ENCODE results near the gene RPS6KC1.
"Not testable (repeated sequence)": the region's sequence is repeated elsewhere in the genome, so short reads cannot be mapped to it uniquely, and the experiment has no call there.

Gene RPS6KC1, protein sequence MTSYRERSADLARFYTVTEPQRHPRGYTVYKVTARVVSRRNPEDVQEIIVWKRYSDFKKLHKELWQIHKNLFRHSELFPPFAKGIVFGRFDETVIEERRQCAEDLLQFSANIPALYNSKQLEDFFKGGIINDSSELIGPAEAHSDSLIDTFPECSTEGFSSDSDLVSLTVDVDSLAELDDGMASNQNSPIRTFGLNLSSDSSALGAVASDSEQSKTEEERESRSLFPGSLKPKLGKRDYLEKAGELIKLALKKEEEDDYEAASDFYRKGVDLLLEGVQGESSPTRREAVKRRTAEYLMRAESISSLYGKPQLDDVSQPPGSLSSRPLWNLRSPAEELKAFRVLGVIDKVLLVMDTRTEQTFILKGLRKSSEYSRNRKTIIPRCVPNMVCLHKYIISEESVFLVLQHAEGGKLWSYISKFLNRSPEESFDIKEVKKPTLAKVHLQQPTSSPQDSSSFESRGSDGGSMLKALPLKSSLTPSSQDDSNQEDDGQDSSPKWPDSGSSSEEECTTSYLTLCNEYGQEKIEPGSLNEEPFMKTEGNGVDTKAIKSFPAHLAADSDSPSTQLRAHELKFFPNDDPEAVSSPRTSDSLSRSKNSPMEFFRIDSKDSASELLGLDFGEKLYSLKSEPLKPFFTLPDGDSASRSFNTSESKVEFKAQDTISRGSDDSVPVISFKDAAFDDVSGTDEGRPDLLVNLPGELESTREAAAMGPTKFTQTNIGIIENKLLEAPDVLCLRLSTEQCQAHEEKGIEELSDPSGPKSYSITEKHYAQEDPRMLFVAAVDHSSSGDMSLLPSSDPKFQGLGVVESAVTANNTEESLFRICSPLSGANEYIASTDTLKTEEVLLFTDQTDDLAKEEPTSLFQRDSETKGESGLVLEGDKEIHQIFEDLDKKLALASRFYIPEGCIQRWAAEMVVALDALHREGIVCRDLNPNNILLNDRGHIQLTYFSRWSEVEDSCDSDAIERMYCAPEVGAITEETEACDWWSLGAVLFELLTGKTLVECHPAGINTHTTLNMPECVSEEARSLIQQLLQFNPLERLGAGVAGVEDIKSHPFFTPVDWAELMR

GRCh38 chr1:213051127-213051880 lies at the start of gene RPS6KC1:
Gene RPS6KC1 (plus strand): TSS chr1:213051241. CDS start chr1:213051405, 164 bp downstream.
- DNase-seq, result peak; percentile 82

GRCh38 chr1:213003256-213003655 lies 47.8 kb upstream of the RPS6KC1 start:
- DNase-seq, result no peak

DNA sequence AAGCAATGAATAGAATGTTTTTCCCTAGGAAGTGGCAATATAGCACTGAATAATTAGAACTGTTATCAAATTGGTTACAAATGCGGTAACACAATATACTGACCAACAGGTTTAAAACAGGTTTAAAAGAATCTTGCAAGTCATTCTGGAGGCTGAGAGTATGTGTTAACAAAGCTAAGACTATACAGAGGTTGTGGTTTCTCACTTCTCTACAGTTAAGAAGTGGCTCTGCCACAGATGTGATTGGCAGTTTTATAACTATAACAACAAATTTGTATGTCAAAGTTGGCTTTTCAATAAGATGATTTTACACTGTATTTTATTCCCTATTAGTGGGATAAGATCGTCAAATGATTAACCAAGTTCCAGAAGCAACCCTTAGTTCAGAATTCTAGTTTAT lies 42.5 kb upstream of the RPS6KC1 start:
- no peak for DNase-seq

DNA sequence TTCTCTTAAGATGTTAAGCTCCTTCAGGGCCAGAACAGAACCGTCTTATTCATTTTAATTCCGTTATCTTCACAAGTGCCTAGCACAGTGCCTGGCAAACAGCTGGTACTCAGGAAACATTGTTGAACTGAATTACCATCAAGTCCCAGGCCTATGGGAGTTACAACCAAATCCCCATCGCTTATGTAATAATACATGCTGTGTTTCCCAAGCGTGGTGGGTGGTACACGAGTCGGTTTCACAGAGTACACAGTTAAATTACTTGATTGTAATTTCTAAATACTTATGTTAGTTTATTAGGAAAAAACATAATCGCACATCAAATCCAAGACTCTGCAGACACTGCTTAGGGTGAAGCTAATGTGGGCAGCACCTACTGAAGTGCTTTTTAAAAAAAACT lies 36.4 kb upstream of the RPS6KC1 start:
- DNase-seq, result peak; percentile 4

DNA sequence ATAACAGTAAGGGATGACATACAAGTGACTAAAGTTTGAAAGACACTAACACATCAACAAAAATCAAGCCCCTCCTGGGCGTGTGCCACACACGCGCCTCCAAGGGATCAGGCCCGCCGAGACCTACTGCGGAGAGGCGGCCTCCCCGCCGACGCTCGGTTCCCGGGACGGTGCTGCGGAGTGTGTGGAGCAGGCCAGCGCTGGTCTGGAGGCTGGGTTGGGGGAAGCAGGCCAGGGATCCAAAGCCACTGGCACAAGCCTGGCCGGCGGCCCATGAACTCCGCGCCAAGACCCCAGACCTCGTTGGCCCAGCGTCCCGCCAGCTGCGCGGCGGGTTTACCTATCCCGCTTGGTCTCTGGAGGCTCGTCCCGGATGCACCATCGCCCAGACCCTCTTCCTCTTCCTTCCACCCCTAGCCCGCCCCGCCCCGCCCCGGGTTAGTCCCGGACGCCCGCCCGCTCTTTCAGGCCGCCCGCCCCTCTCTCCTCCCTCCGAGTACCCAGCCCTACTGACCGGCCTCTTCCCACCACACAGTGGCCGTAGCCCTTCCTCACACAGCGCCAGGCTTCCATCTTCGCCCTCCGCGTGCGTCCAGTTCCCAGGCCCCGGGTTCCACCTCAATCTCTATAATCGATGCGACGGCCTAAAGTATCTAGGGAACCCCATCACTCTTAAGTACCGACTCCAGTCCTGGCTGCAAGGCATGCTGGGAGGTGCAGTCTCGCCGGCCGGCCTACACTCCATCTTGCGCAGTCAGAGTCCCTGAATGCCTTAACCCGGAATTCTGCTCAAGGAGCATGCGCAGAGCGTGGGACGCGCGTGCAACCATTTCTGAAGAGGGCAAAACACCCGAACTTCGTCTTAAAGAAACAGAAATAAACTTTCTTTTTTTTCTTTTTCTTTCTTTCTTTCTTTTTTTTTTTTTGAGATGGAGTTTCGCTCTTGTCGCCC lies 35.7 kb upstream of the RPS6KC1 start, which contains the start of gene ANGEL2:
Gene ANGEL2 (minus strand): TSS at position 769 of the 952 bp plus-strand sequence. CDS start 196 bp downstream, at position 573.
- peak; percentile 98 for DNase-seq

DNA sequence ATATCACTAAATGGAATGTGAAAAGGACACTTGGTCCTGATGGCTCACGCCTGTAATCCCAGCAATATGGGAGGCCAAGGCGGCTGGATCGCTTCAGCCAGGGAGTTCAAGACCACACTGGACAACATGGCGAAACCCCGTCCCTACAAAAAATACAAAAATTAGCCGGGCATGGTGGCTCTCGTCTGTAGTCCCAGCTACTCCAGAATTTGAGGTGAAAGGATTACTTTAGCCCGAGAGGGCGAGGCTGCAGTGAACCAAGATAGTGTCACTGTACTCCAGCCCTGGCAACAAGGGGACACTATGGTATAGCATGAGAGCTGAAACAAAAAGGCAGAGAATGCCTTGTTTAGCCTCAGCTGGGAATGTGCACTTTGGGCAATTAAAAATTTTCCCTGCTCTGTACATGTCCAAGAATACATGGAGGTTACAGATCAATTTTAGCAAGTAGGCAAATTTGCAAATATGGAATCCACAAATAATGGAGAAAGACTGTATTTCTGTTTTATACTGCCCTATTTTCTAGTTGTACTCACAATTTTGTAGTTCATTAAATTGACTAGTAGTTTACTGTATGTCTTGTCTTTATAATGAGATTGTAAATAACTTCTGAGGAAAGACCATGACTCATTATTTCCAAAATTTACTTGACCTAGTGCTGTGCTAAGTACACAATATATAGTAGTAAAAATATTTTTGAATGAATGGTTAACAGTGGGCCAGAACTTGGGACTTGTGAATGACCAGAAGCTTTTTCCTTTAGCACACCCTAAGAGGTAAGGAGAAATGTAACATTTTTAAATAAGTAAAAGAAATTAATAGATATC lies 33.4 kb upstream of the RPS6KC1 start:
- no peak for DNase-seq

GRCh38 chr1:213019450-213019849 lies 31.6 kb upstream of the RPS6KC1 start:
- no peak for DNase-seq

- no peak for DNase-seq
Measured at GRCh38 chr1:213020016-213020415, 31.0 kb upstream of the RPS6KC1 start.

DNA sequence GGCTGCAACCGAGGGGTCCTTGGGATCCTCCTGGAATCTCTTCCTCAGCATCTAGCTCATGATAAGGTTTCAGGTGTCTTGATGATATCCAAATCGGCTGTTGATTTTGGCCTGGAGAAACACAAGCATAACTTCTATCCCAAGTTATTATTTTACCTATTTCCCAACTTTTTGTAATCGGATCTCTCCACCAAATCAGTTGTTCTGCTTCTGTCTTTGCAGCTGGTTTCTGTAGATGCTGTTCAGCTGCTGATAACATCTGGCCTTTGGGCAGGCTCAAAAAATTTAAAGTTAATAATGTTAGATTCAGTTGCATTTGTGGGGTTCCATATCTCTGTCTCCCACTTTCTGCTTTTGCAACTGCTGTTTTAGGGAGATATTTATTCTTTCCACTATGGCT lies 24.0 kb upstream of the RPS6KC1 start:
- DNase-seq, result not testable (repeated sequence)

- no peak for DNase-seq
Measured at GRCh38 chr1:213032651-213033050, 18.4 kb upstream of the RPS6KC1 start.

DNA sequence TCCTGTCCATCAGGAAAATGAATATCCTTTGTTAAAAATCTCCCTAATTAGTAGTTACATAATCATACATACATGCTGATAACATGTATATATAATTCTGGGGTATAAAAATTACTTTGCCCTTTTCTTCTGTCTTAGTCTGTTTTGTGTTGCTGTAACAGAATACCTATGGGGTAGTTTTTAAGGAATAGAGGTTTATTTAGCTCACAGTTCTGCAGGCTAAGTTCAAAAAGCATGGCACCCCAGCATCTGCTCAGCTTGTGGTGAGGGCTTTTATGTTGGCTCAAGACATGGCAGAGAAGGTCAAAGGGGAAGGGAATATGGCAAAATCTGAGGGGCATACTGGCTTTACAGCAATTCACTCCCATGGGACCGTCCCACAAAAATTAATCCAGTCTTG lies 16.3 kb upstream of the RPS6KC1 start:
- no peak for DNase-seq

GRCh38 chr1:213035573-213035972 lies 15.5 kb upstream of the RPS6KC1 start:
- no peak for DNase-seq

DNA sequence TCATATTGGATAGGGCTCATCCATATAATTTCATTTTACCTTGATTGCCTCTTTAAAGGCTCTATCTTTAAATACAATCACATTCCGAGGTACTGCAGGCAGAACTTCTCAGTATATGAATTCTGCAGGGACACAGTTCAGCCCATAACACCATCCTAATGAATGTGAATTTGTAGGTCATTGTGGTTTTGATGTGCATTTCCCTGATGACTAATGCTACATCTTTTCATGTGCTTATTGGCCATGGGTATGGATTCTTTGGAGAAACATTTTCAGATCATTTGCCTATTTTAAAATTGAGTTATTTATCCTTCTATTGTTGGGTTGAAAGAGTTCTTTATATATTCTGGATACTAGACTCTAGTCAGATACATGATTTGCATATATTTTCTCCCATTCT lies 9.6 kb upstream of the RPS6KC1 start:
- peak; percentile 75 for DNase-seq

DNA sequence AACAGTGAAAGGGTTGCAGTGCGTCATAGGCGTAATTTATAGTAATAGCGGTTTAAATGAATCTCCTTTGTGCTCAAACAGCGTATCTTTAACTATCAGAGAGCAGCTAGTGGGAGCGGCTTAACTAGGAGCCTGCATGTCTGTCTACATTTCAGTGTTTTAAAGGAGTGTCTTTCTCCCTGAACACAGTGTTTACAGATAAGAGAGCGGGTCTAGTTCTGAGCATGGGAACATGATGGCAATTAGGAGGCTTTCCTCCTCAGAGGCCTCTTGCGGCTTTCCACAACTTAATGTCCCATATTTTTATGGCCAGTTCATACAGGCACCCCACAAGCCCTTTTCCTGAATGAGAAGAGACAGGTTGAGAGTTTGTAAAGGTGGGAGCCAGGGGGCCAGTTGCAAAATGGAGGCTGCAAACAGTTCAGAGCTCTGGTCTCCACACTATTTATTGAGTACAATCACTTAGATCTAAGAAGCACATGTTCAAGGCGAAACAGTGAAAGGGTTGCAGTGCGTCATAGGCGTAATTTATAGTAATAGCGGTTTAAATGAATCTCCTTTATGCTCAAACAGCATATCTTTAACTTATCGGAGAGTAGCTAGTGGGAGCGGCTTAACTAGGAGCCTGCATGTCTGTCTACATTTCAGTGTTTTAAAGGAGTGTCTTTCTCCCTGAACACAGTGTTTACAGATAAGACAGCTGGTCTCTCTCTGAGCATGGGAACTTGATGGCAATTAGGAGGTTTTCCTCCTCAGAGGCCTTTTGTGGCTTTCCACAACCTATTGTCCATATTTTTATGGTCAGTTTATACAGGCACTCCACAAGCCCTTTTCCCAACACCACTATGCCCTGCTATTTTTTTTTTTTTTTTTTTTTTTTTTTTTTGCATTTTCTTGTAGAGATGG lies 5.5 kb upstream of the RPS6KC1 start:
- not testable (repeated sequence) for DNase-seq

GRCh38 chr1:213049232-213049631 lies 1.8 kb upstream of the RPS6KC1 start:
- no peak for DNase-seq

- no peak for DNase-seq
Measured at GRCh38 chr1:213050745-213051126, 305 bp upstream of the RPS6KC1 start.

- no peak for DNase-seq
Measured at GRCh38 chr1:213051881-213052202, 801 bp downstream of the RPS6KC1 start.

GRCh38 chr1:213053455-213053854 lies 2.4 kb downstream of the RPS6KC1 start:
- no peak for DNase-seq

- DNase-seq, result no peak
Measured at GRCh38 chr1:213054142-213054541, 3.1 kb downstream of the RPS6KC1 start.
